ENCODE data around the gene CSRP1.

Gene CSRP1

DNA sequence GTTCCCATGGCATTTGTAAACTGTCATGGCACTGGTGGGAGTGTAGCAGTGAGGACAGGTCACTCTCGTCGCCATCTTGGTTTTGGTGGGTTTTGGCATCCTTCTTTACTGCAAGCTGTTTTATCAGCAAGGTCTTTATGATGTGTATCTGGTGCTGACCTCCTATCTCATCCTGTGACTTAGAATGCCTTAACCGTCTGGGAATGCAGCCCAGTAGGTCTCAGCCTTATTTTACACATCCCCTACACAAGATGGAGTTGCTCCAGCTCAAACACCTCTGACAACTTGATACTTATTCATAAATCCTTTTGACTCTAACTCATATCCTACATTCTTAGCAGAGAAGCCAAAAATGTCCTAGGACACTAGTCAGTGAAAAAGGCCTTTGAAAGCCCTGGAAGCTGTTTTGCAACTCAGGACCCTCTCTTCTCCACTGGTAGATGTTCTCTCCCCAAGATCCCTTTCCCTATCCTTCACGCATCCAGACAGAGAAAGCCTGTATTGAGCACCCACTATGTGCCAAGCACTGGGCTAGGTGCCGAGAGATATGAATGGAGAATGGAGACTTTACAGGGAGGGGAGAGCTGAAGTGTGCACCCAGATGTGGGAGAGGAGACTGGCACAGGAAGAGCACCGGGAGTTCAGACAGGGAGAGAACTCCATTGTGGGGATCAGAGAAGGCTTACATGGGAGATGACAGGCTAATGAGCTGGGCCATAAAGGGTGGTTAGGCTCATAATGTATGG is 6.7 kb upstream of the CSRP1 start:
- no peak for DNase-seq

DNA sequence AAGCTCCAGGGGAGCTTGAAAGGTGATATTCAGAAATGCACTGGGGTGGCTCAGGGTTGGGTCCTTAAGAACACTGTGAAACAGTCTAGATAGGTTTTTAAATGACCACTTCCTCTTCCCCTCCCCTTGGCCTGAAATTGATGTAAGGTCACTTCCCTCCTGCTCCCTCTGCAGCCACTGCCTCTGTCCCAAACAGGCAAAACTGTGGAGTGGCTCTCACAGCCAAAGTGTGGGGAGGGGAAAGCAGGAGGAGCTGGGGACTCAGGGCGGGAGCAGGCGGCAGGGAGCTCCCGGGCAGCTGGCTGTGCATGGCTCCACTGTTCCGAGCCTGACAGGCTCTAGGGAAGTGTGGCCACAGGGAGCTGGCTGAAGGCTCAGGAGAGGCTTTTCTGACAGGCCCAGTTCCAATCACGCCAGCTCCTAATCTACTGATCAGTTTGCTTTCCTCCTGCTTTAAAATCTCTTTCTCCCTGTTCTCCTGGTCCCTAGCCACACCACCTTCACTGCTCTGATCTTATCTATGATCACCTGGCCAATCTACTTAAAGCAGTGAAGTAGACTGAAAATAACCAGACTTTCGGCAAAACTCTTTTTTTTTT is 5.1 kb upstream of the CSRP1 start:
- DNase-seq, result no peak

DNA sequence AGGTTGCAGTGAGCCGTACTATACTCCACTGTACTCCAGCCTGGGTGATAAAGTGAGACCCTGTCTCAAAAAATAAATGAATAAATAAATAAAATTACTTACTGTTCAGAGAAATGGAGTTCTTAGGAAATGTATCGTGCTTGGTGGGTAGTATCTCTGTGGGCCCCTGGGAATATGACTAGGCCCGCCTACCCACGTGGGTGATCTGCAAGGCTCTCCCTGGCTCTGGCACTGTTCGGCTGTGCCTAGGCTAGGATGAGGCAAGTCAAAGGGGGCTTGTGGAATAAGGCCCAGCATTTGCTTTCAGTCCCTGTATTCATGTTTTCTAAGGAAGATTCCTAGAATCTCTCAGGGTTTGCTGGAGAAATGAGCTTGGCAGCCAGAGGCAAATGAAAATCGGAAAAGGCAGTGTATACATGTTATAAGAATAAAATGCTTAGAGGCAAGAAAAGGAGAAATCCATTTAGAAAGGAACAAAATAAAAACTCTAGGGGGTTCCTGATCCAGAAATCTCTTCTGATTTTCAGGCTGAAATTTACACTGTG is 4.5 kb upstream of the CSRP1 start:
- no peak for DNase-seq

DNA sequence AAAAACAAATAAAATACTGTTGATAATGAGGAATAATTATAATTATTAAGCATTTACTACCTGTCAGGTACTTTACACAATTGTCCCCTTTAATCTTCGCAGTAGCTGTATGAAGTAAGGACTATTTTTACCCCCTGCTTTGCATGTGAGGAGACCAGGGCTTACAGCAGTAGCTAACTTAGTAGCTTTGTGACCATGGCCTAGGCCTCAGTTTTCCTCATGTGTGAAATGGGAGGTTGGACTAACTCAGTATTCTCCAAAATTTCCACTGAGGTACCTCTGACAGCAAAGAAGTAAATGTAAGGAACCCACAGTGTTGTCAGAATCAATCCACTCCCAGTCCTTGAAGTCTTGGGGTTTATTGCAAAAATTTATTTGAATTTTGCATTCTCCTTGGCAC is 3.8 kb upstream of the CSRP1 start:
- no peak for DNase-seq

DNA sequence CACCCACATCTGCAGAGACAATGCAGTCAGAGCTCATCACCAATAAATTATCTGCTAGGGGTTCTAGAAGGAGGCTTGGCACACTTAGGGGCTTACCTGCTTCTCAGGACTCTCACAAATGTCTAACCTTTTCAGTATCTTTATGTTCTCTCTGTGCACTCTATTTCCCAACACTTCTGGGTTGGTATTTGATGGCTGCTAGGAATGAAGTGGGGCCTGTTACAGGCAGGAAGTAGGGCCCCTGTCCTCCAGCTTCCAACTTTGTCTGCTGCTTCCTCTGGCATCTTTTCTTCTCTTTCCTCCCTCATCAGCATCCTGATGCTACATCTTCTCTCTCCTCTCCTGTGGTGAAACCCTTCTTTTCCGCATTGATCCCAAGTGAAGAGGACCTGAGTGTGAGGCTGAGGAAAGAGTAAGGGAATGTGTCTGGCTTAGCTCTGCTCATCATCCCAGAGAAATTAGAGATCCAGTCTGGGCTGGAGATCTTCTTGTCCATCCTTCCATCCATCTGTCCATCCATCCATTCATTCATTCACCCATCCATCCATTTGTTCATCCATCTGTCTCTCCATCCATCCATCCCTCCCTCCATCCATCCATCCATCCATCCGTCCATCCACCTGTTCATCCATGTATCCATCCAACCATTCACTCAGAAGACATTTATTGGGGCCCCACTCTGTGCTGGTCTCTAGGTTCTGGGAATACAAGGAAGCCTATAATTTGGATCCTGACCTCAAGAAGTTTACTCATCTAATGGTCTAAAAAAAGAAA is 2.9 kb upstream of the CSRP1 start:
- no peak for DNase-seq

DNA sequence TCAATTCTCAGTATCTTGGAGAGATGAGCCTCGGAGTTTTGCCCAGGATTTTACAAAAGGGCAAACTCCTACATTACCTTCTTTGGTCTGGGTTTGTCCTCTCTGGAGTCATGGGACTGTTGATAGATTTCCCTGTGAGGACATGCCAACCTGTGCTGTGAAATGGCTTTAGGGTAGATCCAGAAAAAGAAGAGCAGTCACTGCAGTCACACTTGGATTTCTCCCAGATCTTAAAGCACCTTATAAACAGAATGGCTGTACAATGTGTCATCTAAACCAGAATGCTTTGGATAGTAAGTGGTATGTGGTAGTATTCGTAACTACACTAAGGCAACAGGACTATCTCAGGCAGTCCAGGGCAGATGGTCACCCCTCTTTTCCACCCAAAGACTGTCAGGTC is 1.9 kb upstream of the CSRP1 start:
- DNase-seq, result no peak

DNA sequence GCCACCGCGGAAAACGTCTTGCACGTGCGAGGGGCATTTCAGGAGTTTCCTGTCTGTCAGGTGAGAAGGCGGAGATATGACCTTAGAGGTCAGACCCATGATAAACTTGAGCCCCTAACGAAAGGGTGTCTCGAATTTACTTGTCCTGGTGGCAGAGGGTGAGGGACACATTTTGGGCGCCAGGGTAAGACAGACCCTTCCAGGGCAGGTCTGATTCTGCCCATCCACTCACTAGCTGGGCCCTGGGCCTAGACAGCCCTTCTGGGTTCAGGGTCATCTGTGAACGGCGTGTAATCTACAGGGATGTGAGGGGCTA is 395 bp upstream of the CSRP1 start:
- no peak for DNase-seq

DNA sequence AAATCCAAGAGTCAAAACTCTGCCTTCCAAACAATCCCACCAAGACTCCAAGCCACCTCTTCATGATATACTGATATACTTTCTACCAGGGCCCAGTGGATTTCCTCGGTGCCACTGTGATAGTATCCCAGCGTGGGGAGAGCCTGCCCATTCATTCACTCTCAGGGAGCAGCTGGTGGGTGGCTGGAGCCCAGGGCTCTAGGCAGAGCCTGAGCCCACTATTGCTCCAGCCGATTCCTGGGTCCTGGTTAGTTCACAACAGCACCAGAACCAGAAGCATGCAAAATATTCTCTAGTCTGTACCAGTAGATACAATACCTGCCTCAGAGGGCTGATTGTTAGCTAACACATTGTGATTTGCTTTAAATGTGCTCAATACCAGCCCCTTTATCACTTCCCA is 831 bp downstream of the CSRP1 start:
- no peak for DNase-seq

DNA sequence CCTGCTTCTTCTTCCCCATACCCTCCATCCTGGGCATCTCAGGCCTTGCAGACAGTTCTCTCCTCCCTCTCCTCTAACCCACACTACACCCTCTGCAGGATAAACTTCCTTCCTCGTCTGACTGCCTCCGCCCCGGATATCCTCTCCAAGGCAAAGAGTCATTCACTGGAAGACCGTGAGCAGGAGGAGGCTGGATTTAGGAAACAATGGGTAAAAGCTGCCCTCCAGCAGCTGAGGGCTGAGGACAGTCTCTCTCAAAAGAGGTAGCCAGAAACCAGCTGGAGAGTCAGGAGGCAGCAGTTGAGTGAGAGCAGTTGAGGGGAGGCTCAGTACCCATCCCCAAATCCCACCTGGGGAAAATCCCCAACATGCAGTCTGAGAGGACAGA is 1.4 kb downstream of the CSRP1 start:
- no peak for DNase-seq

DNA sequence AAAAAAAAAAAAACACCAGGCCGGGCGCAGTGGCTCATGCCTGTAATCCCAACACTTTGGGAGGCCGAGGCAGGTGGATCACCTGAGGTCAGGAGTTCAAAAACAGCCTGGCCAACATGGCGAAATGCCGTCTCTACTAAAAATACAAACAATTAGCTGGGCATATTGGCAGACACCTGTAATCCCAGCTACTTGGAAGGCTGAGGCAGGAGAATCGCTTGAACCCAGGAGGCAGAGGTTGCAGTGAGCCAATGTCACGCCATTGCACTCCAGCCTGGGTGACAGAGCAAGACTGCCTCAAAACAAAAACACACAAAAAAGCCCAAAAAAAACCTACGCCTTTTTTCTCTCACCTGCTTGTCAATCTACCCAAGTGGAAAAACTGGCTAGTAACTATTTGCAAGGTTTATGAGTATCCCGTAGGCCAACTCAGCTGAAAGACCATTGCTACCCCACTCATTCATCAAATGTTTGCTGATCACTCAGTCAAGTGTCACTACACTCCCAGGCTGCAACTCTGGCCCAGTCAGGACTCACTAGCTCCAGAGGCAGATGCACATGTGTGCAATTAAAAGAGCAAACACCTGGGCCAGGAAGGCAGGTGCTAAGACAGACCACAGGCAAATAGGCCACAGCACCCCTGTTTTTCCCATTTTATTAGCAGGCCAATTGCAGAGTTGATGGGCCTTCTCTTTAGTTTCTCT is 2.0 kb downstream of the CSRP1 start:
- DNase-seq, result no peak

DNA sequence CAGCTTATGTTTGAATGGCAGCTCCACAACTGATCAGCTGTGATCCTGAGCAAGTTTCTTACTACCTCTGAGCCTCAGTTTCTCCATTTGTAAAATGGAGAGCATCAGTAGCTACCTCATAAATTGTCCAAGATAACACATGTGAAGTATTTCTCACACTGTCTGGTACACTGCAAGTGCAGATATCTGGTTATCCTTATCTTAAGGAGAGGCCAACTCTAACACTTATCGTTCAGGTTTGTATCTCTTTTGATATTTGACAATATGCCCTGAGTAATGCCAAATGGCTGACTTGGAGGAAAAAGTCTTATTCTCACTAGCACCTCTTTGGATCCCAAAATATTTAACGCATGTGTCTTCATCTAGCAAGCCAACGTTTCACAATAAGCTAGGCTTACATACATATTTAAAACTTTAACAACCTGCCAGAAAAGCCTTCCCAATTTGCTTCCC is 2.7 kb downstream of the CSRP1 start:
- no peak for DNase-seq

DNA sequence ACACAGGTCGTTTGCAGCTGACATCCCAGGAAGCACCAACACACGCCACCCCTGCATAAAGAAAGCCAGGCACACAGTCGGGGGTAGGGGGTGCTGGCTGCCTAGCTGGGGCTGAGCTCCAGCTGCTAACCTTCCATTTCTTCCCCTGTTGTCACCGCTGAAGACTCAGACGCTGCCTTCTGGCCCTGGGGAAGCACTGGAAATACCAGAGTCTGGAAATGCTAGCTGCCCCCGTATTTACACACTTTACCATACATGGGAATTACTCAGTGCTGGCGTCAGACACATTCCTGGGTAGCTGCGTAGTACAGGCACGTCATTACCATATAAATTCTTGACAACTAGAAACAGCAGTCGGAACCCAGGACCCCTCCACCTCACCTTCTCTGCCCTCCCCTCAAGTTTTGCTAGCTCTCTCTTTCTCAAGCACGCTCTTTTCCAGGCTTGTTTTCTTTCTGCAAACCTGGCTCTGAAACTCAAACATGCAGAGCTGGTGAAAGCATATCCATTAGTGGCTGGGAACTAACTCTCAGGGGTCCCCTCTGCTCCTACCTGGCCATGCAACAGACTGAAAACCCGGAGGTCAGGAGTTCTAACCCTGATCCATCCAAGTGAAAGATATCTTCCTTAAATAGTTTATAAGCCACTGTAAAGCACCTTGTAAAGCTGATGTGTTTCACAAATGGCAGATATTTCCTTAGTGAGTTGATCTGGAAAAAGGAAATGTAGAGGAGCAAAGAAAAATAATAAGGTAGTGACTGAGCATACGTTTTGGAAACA is 3.3 kb downstream of the CSRP1 start:
- no peak for DNase-seq

DNA sequence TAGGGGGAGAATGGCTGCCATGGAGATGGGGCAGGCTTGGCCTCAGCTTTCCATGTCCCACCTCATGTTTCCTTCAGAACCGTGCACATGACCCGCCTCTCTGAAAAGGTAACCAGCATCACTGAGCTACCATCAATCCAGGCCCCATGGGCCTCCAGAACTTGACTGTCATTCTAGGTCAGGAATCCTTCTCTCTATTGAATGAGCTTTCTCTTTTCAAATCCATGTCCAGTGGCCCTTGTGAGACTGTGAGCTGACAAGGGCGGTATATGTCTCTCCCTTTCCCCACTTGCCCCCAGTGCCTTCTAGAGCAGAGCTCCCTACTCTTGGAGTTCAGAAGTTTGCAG is 4.4 kb downstream of the CSRP1 start:
- DNase-seq, result no peak

DNA sequence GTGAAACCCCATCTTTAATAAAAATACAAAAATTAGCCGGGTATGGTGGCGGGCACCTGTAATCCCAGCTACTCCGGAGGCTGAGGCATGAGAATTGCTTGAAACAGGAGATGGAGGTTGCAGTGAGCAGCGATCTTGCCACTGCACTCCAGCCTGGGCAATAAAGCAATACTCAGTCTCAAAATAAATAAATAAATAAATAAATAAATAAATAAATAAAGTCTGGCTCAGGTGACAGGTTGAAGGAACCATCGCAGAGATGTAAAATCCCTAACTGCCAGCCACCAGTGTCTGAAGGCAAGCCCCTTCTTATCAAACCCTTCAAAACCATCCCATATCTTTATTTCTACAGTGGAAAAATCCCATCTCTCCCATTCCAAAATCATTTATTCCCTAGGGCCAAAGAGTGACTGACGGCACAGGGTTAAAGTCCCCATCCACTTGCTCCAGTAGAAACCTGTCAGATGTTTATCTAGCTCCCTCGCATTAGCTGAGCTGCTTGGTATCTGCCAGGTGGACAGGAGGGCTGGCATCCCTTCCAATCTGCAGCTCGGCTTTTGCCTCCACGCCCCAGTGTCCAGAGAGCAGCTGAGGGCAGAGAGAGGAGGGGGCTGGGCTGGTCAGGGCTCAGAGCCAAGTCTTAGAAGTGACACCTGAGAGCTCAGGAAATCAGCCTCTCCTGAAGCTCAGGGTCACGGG is 5.0 kb downstream of the CSRP1 start:
- DNase-seq, result no peak

DNA sequence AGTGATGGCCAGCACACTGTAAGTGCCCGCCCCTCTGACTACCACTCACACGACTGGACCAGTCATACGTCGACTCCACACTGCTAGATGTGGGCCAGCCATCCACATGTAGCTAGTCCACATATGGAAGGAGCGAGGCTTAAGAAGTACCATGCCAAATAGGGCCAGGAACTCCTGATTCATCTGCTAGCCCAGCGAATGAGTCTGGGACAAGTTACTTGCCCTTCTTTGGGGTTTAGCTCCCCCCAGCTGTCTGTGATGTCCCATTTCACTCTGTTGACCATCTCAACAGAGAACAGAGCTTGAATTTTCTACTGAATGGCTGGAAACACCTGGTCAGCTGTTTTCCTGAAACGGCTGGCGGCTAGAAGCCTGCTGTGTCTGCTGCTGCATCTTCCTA is 5.8 kb downstream of the CSRP1 start:
- DNase-seq, result no peak

DNA sequence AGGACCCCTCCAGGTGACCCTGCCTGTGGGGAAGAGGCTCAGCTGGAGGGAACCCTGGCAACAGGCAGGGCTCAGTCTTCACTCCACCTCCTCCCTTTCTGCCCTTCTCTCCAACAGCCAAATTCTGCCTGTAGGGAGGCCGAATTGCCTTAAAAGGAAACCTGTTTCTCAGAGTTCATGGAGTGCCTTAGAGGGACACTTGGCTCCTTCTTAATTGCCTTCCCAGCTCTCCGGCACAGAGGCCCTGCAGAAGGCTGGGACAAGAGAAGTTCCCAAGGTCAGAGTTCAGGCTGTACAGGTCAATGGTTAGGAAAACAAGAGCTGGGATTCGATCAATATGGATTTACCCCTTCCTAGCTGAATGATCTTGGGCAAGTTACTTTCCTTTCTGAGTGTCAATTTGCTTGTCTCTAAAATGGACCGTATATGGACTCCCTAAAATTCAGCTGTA is 6.2 kb downstream of the CSRP1 start:
- DNase-seq, result no peak

DNA sequence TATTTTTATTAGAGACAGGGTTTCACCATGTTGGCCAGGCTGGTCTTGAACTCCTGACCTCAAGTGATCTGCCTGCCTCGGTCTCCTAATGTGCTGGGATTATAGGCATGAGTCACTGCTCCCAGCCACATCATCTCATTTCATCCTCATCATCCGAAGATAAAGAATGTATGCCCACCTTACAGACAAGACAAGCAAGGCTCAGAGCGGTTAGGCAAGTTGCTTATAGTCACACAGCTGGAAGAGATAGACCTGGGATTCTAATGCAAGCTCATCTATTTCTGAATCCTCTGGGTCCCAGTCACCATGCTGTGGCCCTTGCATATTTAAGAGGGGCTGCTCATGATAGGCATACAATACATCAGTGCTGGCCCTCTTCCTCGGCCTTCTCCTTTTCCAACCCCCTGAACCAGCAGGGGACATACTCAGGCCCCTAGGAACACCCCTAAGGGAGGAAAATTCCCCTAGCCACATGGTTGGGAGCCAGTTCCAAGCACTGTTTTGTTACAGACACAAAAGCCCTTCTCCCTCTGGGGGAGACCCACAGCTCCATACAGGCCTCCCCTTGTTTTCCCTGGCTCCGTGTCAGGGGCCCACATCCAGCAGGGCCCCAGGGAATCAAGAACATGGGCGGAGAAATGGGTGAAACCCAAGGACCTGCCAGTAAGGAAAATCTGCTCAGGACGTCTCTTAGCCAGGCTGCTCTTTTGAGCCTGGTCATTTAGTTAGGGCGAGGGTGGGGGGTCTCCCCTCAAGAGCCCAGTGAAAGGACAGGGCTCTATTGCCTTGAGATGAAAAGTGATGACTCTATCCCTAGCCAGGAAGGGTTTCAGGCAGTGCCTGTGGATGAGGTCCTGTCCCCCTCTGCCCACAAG is 6.9 kb downstream of the CSRP1 start:
- DNase-seq, result no peak

DNA sequence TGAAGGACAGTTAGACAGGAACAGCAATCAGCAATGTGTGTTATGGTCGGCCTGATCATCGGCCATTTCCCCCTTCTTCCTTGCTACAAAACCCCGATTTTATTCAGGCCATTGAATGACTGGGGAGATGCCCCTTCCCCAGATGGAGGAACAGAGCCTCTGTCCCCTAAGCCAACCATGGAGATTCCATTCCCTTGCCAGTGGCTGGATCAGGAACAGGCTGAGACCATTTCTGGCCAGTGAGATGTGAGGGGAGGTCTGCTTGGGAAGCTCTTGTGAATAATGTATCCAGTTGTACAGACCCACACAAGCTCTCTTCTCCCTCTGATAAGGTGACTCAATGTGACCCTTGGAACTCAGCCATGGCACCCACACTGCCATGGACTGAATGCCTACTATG is 7.7 kb downstream of the CSRP1 start:
- no peak for DNase-seq

DNA sequence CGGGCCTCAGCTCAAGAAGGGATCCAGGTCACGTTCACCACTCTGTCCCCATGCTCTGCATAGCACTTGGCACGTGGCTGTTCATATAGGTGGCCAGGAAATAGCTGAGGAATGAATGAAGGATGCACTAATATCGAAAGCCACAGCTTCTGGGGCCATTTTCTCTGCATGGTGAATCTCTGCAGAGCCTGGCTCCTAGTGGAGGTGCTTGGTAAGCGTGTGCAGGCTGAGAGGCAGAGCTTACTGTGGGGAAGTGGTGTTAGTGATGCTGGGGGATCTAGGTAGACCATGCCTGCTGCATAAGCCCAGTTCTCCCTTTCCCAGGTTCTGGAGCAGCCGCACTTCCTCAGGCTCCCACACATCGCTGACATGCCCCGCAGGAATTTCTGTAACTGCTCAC is 8.3 kb downstream of the CSRP1 start:
- no peak for DNase-seq

DNA sequence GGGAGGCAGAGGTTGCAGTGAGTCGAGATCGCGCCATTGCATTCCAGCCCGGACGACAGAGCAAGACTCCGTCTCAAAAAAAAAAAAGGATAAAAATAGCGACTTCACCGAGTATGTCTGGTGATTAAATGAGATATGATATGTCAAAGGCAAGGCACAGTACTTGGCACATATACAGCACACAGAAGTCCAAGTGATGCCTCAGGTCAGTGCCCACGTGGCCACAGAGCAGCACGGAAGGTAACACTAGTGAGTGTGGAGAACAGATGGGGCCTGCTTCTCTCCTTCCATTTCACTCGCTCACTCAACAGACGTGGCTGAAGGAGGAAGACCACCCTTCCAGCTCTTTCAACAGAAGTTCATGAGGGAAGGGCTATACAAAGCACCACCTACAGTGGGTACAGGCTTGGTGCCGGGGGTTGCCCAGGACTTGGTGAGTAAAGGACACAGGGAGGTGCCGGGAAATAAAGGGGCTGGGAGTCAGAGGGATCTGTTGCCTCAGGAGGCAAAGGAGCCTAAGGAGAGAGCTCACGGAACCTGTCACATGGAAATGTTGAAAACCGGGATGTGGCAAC is 8.9 kb downstream of the CSRP1 start:
- no peak for DNase-seq

DNA sequence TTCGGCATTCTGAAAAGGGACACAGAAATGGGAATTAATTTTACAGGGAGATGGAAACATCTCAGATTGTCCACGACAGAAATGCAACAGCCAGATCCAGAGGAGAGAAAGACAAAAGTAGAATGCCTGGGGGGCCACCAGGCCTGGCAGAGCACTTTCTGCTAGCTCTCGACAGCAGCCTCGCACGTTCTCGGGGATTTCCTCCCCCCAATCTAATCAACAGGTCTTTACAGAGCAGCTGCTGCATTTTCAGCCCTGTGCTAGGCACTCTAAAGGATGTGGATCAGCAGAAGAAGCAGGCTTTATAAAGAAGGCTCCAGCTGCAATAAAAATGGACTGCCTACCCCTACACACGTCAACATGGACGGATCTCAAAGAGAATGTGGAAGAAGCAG is 10.6 kb downstream of the CSRP1 start:
- no peak for DNase-seq

Measured in effector CD4-positive, alpha-beta T cell (primary cell).